HepG2 (cell line): ENCODE data around the gene MTHFD1L. TPM values are rescaled to one million over a fixed set of nuclear protein-coding genes. Genes with fewer than 3 reads are reported as not detected.
"Not testable (repeated sequence)": the region's sequence is repeated elsewhere in the genome, so short reads cannot be mapped to it uniquely, and the experiment has no call there.

ENCODE experiments used
- AHDC1 ChIP-seq: sonication (generic); formaldehyde crosslinking; IDR thresholded peaks from 2 replicates; pipeline ENCODE4 v1.5.1; 2020; ENCODE audit warnings: mild to moderate bottlenecking, missing genetic modification reagents, borderline replicate concordance
- ATF1 ChIP-seq: IDR thresholded peaks from 2 replicates; pipeline ENCODE4 v1.6.1; 2016; ENCODE audit warnings: mild to moderate bottlenecking, control low read depth
- CREM ChIP-seq, 2 experiments: sonication (generic) in 1 of 2; formaldehyde crosslinking in 1 of 2; IDR thresholded peaks; 2 replicates each; pipeline versions ENCODE4 v1.4.0 to v1.6.1; 2016 to 2020; ENCODE audit warnings: antibody characterized with exemption in 1 of 2, mild to moderate bottlenecking in 1 of 2, missing genetic modification reagents in 1 of 2
- FOXA1 ChIP-seq, 2 experiments: fragments of 450-650 bp in 1 of 2; sonication (generic) in 1 of 2; formaldehyde crosslinking in 1 of 2; IDR thresholded peaks; 2 replicates each; pipeline versions ENCODE4 v1.4.0 to v1.6.1; 2016 to 2020; ENCODE audit warnings: missing genetic modification reagents in 1 of 2
- FOXA3 ChIP-seq: IDR thresholded peaks from 2 replicates; pipeline ENCODE4 v1.6.1; 2016; ENCODE audit warnings: missing genetic modification reagents, missing compliant biosample characterization
- FOXK1 ChIP-seq: sonication (generic); formaldehyde crosslinking; IDR thresholded peaks from 2 replicates; pipeline ENCODE4 v1.4.0; 2020; ENCODE audit warnings: low read depth, missing genetic modification reagents, borderline replicate concordance
- FOXP1 ChIP-seq, 2 experiments: fragments of 450-650 bp in 1 of 2; IDR thresholded peaks; 2 replicates each; pipeline ENCODE4 v1.6.1; 2017 to 2018; ENCODE audit warnings: antibody characterized with exemption in 1 of 2
- GATAD2A ChIP-seq: IDR thresholded peaks from 2 replicates; pipeline ENCODE4 v1.6.1; 2016
- HOXA3 ChIP-seq: sonication (generic); formaldehyde crosslinking; IDR thresholded peaks from 2 replicates; pipeline ENCODE4 v1.5.0; 2020; ENCODE audit warnings: missing genetic modification reagents
- IRF2 ChIP-seq: IDR thresholded peaks from 2 replicates; pipeline ENCODE4 v1.6.1; 2018; ENCODE audit warnings: missing genetic modification reagents, missing compliant biosample characterization
- JUN ChIP-seq: sonication (generic); formaldehyde crosslinking; IDR thresholded peaks from 2 replicates; pipeline ENCODE4 v1.4.0; 2020; ENCODE audit warnings: mild to moderate bottlenecking, missing genetic modification reagents
- KAT8 ChIP-seq: IDR thresholded peaks from 2 replicates; pipeline ENCODE4 v1.6.1; 2016; ENCODE audit warnings: missing genetic modification reagents, missing compliant biosample characterization
- KLF16 ChIP-seq, 2 experiments: sonication (generic) in 1 of 2; formaldehyde crosslinking in 1 of 2; IDR thresholded peaks; 2 replicates each; pipeline versions ENCODE4 v1.6.1 to v1.8.0; 2016 to 2023; ENCODE audit warnings: missing genetic modification reagents in 2 of 2, missing compliant biosample characterization in 1 of 2
- MIER3 ChIP-seq: IDR thresholded peaks from 2 replicates; pipeline ENCODE4 v1.6.1; 2016; ENCODE audit warnings: missing compliant biosample characterization, borderline replicate concordance
- NCOR1 ChIP-seq: fragments of 200-600 bp; sonication (generic); IDR thresholded peaks from 2 replicates; pipeline ENCODE4 v1.7.0; 2017; ENCODE audit warnings: antibody characterized with exemption, low read length, borderline replicate concordance
- POGZ ChIP-seq: sonication (generic); formaldehyde crosslinking; IDR thresholded peaks from 2 replicates; pipeline ENCODE4 v1.4.0; 2020; ENCODE audit warnings: mild to moderate bottlenecking, missing genetic modification reagents
- ZBTB21 ChIP-seq: sonication (generic); formaldehyde crosslinking; IDR thresholded peaks from 2 replicates; pipeline ENCODE4 v1.4.0; 2020; ENCODE audit warnings: missing genetic modification reagents
- ZBTB7B ChIP-seq: sonication (generic); formaldehyde crosslinking; IDR thresholded peaks from 2 replicates; pipeline ENCODE4 v1.4.0; 2020; ENCODE audit warnings: missing genetic modification reagents
- ZNF292 ChIP-seq: sonication (generic); formaldehyde crosslinking; IDR thresholded peaks from 2 replicates; pipeline ENCODE4 v1.8.1; 2022; ENCODE audit warnings: mild to moderate bottlenecking, low read depth, missing genetic modification reagents, borderline replicate concordance
- polyA plus RNA-seq, 8 experiments: library from polyadenylated mRNA; depleted of rRNA in 3 of 8; stranded (reverse) in 7 of 8; unstranded in 1 of 8; fragments of >200 nt; fragmentation: Illumina TruSeq in 4 of 8; extraction: Trizol in 4 of 8; gene quantifications; 2 replicates each; pipeline versions ENCODE4 v1.2.1 to v1.2.3, GENCODE V29; 2011 to 2016; ENCODE audit warnings: low read depth in 4 of 8, missing spikeins in 1 of 8, mixed read lengths in 1 of 8; ENCODE audit not compliant: insufficient read depth in 1 of 8
- total RNA-seq, 5 experiments: library from RNA; depleted of rRNA; stranded (reverse); fragments of >200 nt; fragmentation: Illumina TruSeq; extraction: Trizol; gene quantifications; 2 replicates each; pipeline ENCODE4 v1.2.3, GENCODE V29; 2016; ENCODE audit warnings: low read depth in 1 of 5
- TF ChIP-seq, protein P1 (sequence below): IDR thresholded peaks from 2 replicates; pipeline ENCODE4 v1.6.1; 2016; ENCODE audit warnings: low read depth

MTHFD1L gene
- total and polyA plus RNA-seq, 2 of the 13 experiments (the other 11 are each of a cell fraction or from before 2014, with no cell fraction given) = 24.0 to 39.6 TPM

GRCh38 chr6:151125651-151126416 is 260.3 kb downstream of the MTHFD1L start (continued):
- TF ChIP-seq AHDC1 (CRISPR knock-in tag) = peak; percentile 53; the same call in 1 of the 2 replicates
- TF ChIP-seq FOXA1 (IDR thresholded peaks at IDR 0.05) = peak; percentile 62
- TF ChIP-seq FOXA1 (CRISPR knock-in tag; IDR thresholded peaks at IDR 0.05) = peak; percentile 50; the same call in 1 of the 2 replicates
- peak; percentile 87; the same call in 1 of the 2 replicates for TF ChIP-seq NCOR1
- 0 out of 2 replicates have a peak, but pooled peaks have one; percentile 26 for TF ChIP-seq IRF2 (CRISPR knock-in tag)
- peak; percentile 44; the same call in 1 of the 2 replicates for TF ChIP-seq HOXA3 (CRISPR knock-in tag)
- TF ChIP-seq GATAD2A (CRISPR knock-in tag) = peak; percentile 93
- TF ChIP-seq ZBTB21 (CRISPR knock-in tag) = 0 out of 2 replicates have a peak, but pooled peaks have one; percentile 59
- TF ChIP-seq FOXP1 (IDR thresholded peaks at IDR 0.05) = peak; percentile 67
- TF ChIP-seq FOXP1 (CRISPR knock-in tag; IDR thresholded peaks at IDR 0.05) = peak; percentile 86
- peak; percentile 56 for TF ChIP-seq JUN (CRISPR knock-in tag)
- TF ChIP-seq FOXK1 (CRISPR knock-in tag) = peak; percentile 80; the same call in 1 of the 2 replicates
- TF ChIP-seq, protein P1, sequence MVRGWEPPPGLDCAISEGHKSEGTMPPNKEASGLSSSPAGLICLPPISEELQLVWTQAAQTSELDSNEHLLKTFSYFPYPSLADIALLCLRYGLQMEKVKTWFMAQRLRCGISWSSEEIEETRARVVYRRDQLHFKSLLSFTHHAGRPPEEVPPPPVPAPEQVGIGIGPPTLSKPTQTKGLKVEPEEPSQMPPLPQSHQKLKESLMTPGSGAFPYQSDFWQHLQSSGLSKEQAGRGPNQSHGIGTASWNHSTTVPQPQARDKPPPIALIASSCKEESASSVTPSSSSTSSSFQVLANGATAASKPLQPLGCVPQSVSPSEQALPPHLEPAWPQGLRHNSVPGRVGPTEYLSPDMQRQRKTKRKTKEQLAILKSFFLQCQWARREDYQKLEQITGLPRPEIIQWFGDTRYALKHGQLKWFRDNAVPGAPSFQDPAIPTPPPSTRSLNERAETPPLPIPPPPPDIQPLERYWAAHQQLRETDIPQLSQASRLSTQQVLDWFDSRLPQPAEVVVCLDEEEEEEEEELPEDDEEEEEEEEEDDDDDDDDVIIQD = 0 out of 2 replicates have a peak, but pooled peaks have one; percentile 29
- TF ChIP-seq POGZ (CRISPR knock-in tag) = peak; percentile 52; the same call in 1 of the 2 replicates
- TF ChIP-seq FOXA3 (CRISPR knock-in tag) = peak; percentile 76
- peak; percentile 84 for TF ChIP-seq ATF1 (CRISPR knock-in tag)
- TF ChIP-seq KAT8 (CRISPR knock-in tag) = peak; percentile 57; the same call in 1 of the 2 replicates
- TF ChIP-seq MIER3 (CRISPR knock-in tag) = 0 out of 2 replicates have a peak, but pooled peaks have one; percentile 55
- TF ChIP-seq ZNF292 (CRISPR knock-in tag) = 0 out of 2 replicates have a peak, but pooled peaks have one; percentile 12
- TF ChIP-seq ZBTB7B (CRISPR knock-in tag) = 0 out of 2 replicates have a peak, but pooled peaks have one; percentile 40
- peak; percentile 88 for TF ChIP-seq CREM (IDR thresholded peaks at IDR 0.05)
- not testable (repeated sequence) for TF ChIP-seq CREM (CRISPR knock-in tag; IDR thresholded peaks at IDR 0.05)
- TF ChIP-seq KLF16 (CRISPR knock-in tag; IDR thresholded peaks at IDR 0.05) = peak in 1 of 2 experiments; percentile 46; a peak in 1 of 4 replicates
